Fibroblast of lung (primary cell): ENCODE data around the gene FKBP2.

ENCODE experiments used
- CTCF ChIP-seq, 2 donors: IDR thresholded peaks in 1 of 2; conservative IDR thresholded peaks in 1 of 2; 1 replicate in 1 of 2; 2 replicates in 1 of 2; pipeline ENCODE4 v1.5.1; 2011 to 2012; ENCODE audit warnings: low read length in 2 of 2, control low read depth in 1 of 2, inconsistent platforms in 1 of 2, low read depth in 1 of 2, mild to moderate bottlenecking in 1 of 2
- EZH2 ChIP-seq: IDR thresholded peaks from 2 replicates; pipeline ENCODE4 v1.5.1; 2012; ENCODE audit warnings: low read length, control low read depth, mild to moderate bottlenecking; ENCODE audit errors: missing control alignments

- TF ChIP-seq CTCF (conservative IDR thresholded peaks at IDR 0.05 in 1 of 2, IDR thresholded peaks at IDR 0.05 in 1 of 2; ENCODE audit: low read depth in 1 of 2, low read length in 2 of 2) (no peak), EZH2 (no peak)
These were observed 25.4 kb downstream of the FKBP2 start for GRCh38 chr11:64266339-64266738.
